HepG2 (cell line): ENCODE data around the gene SLC1A6. TPM values are rescaled to one million over a fixed set of nuclear protein-coding genes. Genes with fewer than 3 reads are reported as not detected.

ENCODE experiments used
- ATAC-seq: fragments of 200-7000 bp; cut with Tn5 transposase; 3 replicates; pipeline ENCODE4 v1.9.1; 2020; ENCODE audit warnings: mild to moderate bottlenecking, moderate library complexity
- BruUV-seq: library from RNA; stranded (reverse); fragments of 400-500 nt; replicated peaks from 2 replicates; lab custom pipeline; 2021; lab: Mats Ljungman, UMichigan
- CTCF ChIA-PET: fragments of 300-600 bp; formaldehyde crosslinking; extraction: SDS; loops from one replicate; lab custom pipeline; 2021; ENCODE audit warnings: low total read pairs, inconsistent platforms, low intra/inter-chr PET ratio; lab: Yijun Ruan, JAX
- POLR2A ChIA-PET: fragments of 350-600 bp; sonication (Branson Sonifier 250); formaldehyde crosslinking; loops from one replicate; lab custom pipeline; 2020; ENCODE audit warnings: antibody characterized with exemption, inconsistent platforms; lab: Yijun Ruan, JAX
- DNase-seq: peaks from one replicate; pipeline ENCODE4 v3.0.0-alpha.2; 2015; ENCODE audit warnings: low spot score
- FAIRE-seq: peaks from 3 replicates; lab custom pipeline; 2011; peaks lifted over from hg19 to GRCh38; lab: Jason Lieb, UNC
- H2AFZ ChIP-seq: one replicate; pipeline ENCODE4 v1.6.1; 2011; ENCODE audit warnings: low read length, inconsistent platforms
- H3K27ac ChIP-seq: fragments of 300-600 bp; 3 replicates; pipeline ENCODE4 v1.8.0; 2011; ENCODE audit warnings: mixed run types, mild to moderate bottlenecking, mixed read lengths, low read length, inconsistent platforms; ENCODE audit not compliant: insufficient read depth; ENCODE audit errors: extremely low read length
- H3K27me3 ChIP-seq, 2 experiments: fragments of 200-600 bp in 1 of 2; 2 replicates in 1 of 2; 3 replicates in 1 of 2; pipeline versions ENCODE4 v1.6.0 to v1.8.0; 2011; ENCODE audit warnings: low read length in 2 of 2, mild to moderate bottlenecking in 2 of 2, moderate library complexity in 2 of 2, inconsistent platforms in 1 of 2; ENCODE audit not compliant: insufficient read depth in 2 of 2, control insufficient read depth in 1 of 2
- H3K36me3 ChIP-seq, 2 experiments: fragments of 200-600 bp in 1 of 2; replicated peaks in 1 of 2; 2 replicates in 1 of 2; 3 replicates in 1 of 2; pipeline versions ENCODE4 v1.5.1 to v1.8.0; 2011; ENCODE audit warnings: low read length in 2 of 2, inconsistent platforms in 1 of 2; ENCODE audit not compliant: insufficient read depth in 2 of 2, control insufficient read depth in 1 of 2
- H3K4me1 ChIP-seq: 2 replicates; pipeline ENCODE4 v1.5.1; 2012; ENCODE audit warnings: low read length, inconsistent platforms; ENCODE audit not compliant: insufficient read depth
- H3K4me2 ChIP-seq: 2 replicates; pipeline ENCODE4 v1.6.0; 2011; ENCODE audit warnings: low read depth, low read length, inconsistent platforms
- H3K4me3 ChIP-seq, 3 experiments: fragments of 200-600 bp in 1 of 3; sonication (generic), shearing (Covaris generic) in 1 of 3; replicated peaks in 1 of 3; 2 replicates each; pipeline ENCODE4 v1.5.1; 2011 to 2016; ENCODE audit warnings: low read length in 3 of 3, inconsistent platforms in 2 of 3, low read depth in 2 of 3, mild to moderate bottlenecking in 2 of 3, control low read depth in 1 of 3, mixed read lengths in 1 of 3; ENCODE audit not compliant: insufficient read depth in 1 of 3
- H3K79me2 ChIP-seq: one replicate; pipeline ENCODE4 v1.6.1; 2011; ENCODE audit warnings: low read length, inconsistent platforms; ENCODE audit not compliant: insufficient read depth
- H3K9ac ChIP-seq: 2 replicates; pipeline ENCODE4 v1.6.0; 2011; ENCODE audit warnings: mild to moderate bottlenecking, low read depth, low read length, inconsistent platforms; ENCODE audit not compliant: insufficient read depth
- H3K9me3 ChIP-seq: 2 replicates; pipeline ENCODE4 v1.5.1; 2012; ENCODE audit warnings: mild to moderate bottlenecking, low read length
- H4K20me1 ChIP-seq: 2 replicates; pipeline ENCODE4 v1.6.0; 2011; ENCODE audit warnings: inconsistent platforms, mild to moderate bottlenecking, low read length, moderate library complexity; ENCODE audit not compliant: insufficient read depth
- ZFY ChIP-seq: sonication (generic); formaldehyde crosslinking; IDR thresholded peaks from 2 replicates; pipeline ENCODE4 v1.4.0; 2020; ENCODE audit warnings: missing genetic modification reagents
- ZMYM3 ChIP-seq: sonication (generic); formaldehyde crosslinking; IDR thresholded peaks from 2 replicates; pipeline ENCODE4 v1.5.1; 2020; ENCODE audit warnings: mild to moderate bottlenecking, missing genetic modification reagents
- ZNF256 ChIP-seq: sonication (generic); formaldehyde crosslinking; conservative IDR thresholded peaks from 2 replicates; pipeline ENCODE4 v1.4.0; 2020; ENCODE audit warnings: missing genetic modification reagents
- ZNF446 ChIP-seq: sonication (generic); formaldehyde crosslinking; IDR thresholded peaks from 2 replicates; pipeline ENCODE4 v1.5.0; 2020; ENCODE audit warnings: mild to moderate bottlenecking, missing genetic modification reagents
- ZNF773 ChIP-seq: sonication (generic); formaldehyde crosslinking; IDR thresholded peaks from 2 replicates; pipeline ENCODE4 v1.4.0; 2020; ENCODE audit warnings: missing genetic modification reagents, borderline replicate concordance
- ZNF816 ChIP-seq: sonication (generic); formaldehyde crosslinking; IDR thresholded peaks from 2 replicates; pipeline ENCODE4 v1.8.0; 2022; ENCODE audit warnings: missing genetic modification reagents, mild to moderate bottlenecking, borderline replicate concordance
- WGBS: methylation state at CpG from one replicate; pipeline ENCODE4 v1.1.6; 2017; ENCODE audit warnings: low lambda C conversion rate; 5-methylcytosine and 5-hydroxymethylcytosine counted together
- in situ Hi-C: cut with HindIII; loops from 2 replicates; pipeline ENCODE4 v1.10.0; 2017; ENCODE audit warnings: low pct_unique_long_range_greater_than_20kb; ENCODE audit not compliant: extremely low pct_ligation_motif_present
- intact Hi-C: fragments of 100-400 bp; cut with micrococcal nuclease; formaldehyde crosslinking; loops from one replicate; pipeline ENCODE4 v1.10.0; 2022; ENCODE audit not compliant: unreplicated experiment
- polyA plus RNA-seq, 8 experiments: library from polyadenylated mRNA; depleted of rRNA in 3 of 8; stranded (reverse) in 7 of 8; unstranded in 1 of 8; fragments of >200 nt; fragmentation: Illumina TruSeq in 4 of 8; extraction: Trizol in 4 of 8; gene quantifications; 2 replicates each; pipeline versions ENCODE4 v1.2.1 to v1.2.3, GENCODE V29; 2011 to 2016; ENCODE audit warnings: low read depth in 4 of 8, missing spikeins in 1 of 8, mixed read lengths in 1 of 8; ENCODE audit not compliant: insufficient read depth in 1 of 8
- total RNA-seq, 5 experiments: library from RNA; depleted of rRNA; stranded (reverse); fragments of >200 nt; fragmentation: Illumina TruSeq; extraction: Trizol; gene quantifications; 2 replicates each; pipeline ENCODE4 v1.2.3, GENCODE V29; 2016; ENCODE audit warnings: low read depth in 1 of 5
- TF ChIP-seq, protein P1 (sequence below): sonication (generic); formaldehyde crosslinking; conservative IDR thresholded peaks from 2 replicates; pipeline ENCODE4 v1.4.0; 2020; ENCODE audit warnings: missing genetic modification reagents

The SLC1A6 gene
- total and polyA plus RNA-seq, 2 of the 13 experiments (the other 11 are each of a cell fraction or from before 2014, with no cell fraction given) = not detected

DNA sequence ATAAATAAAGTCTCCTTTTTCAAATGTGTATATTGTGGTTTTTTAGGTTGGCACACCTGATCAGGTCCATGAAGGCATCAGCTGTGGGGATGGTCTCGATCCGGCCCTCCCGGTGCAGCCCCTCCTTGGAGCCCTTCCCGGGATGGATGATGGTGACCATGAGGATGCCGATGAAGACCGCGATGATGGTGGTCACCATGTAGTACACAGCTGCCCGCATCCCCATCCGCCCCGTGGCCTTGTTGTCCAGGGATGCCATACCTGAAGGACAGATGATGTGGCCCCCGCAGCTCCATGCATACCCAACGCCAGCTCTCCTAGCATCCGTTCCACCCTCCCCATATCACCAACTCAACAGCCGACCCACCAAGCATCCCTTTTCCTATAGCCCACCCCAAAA lies 11.4 kb downstream of the SLC1A6 start:
- no peaks in the 10 kb centered on the region for H3K27me3 ChIP-seq
- no peak for FAIRE-seq
- no peak for TF ChIP-seq ZMYM3 (CRISPR knock-in tag)
- no peak for TF ChIP-seq ZFY (CRISPR knock-in tag)
- no peak for TF ChIP-seq ZNF256
- TF ChIP-seq, protein P1, sequence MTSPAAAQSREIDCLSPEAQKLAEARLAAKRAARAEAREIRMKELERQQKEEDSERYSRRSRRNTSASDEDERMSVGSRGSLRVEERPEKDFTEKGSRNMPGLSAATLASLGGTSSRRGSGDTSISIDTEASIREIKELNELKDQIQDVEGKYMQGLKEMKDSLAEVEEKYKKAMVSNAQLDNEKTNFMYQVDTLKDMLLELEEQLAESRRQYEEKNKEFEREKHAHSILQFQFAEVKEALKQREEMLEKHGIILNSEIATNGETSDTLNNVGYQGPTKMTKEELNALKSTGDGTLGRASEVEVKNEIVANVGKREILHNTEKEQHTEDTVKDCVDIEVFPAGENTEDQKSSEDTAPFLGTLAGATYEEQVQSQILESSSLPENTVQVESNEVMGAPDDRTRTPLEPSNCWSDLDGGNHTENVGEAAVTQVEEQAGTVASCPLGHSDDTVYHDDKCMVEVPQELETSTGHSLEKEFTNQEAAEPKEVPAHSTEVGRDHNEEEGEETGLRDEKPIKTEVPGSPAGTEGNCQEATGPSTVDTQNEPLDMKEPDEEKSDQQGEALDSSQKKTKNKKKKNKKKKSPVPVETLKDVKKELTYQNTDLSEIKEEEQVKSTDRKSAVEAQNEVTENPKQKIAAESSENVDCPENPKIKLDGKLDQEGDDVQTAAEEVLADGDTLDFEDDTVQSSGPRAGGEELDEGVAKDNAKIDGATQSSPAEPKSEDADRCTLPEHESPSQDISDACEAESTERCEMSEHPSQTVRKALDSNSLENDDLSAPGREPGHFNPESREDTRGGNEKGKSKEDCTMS (CRISPR knock-in tag) = no peak
- no peak for TF ChIP-seq ZNF446 (CRISPR knock-in tag)
- no peak for TF ChIP-seq ZNF773
- TF ChIP-seq ZNF816 (CRISPR knock-in tag) = no peak
- TF ChIP-seq, all 625 proteins: peak for 0
- Histone ChIP-seq H3K9me3 (no peaks in the 10 kb centered on the region), H3K27ac (no peak overlapping the region), H3K79me2 (no peaks in the 10 kb centered on the region), H2AFZ (no peak overlapping the region), H3K4me2 (no peak overlapping the region), H3K36me3 (no peaks in the 10 kb centered on the region), H3K4me3 (no peak overlapping the region), H3K9ac (no peak overlapping the region), H3K4me1 (no peaks in the 10 kb centered on the region), H4K20me1 (no peaks in the 10 kb centered on the region)
- ATAC-seq = no peak
- 32% methylated on average over 10 of the region's 14 CpGs for WGBS
- ChIA-PET POLR2A (no interaction called here), CTCF (no interaction called here)
- intact Hi-C loops = no loop called here
- BruUV-seq = no TSS peak
- DNase-seq = no peak
- in situ Hi-C loops = no loop called here
